IPS-11a (cell line): Measurements from ENCODE around the gene TGM1.
"Not testable (repeated sequence)": the region's sequence is repeated elsewhere in the genome, so short reads cannot be mapped to it uniquely, and the experiment has no call there.

Source experiments
- H3K4me3 ChIP-seq: one replicate; pipeline ENCODE4 v1.5.1; 2013; ENCODE audit warnings: low read depth, low read length, control low read depth

The TGM1 gene

GRCh38 chr14:24207625-24208024 lies 55.4 kb downstream of the TGM1 start:
- H3K4me3 ChIP-seq: no peak overlapping the region

GRCh38 chr14:24207104-24207551 lies 55.8 kb downstream of the TGM1 start:
- H3K4me3 ChIP-seq: no peak overlapping the region

GRCh38 chr14:24206260-24207103 lies 56.5 kb downstream of the TGM1 start:
- no peak overlapping the region for H3K4me3 ChIP-seq

- no peak overlapping the region for H3K4me3 ChIP-seq
Observed at GRCh38 chr14:24204163-24205146, 58.5 kb downstream of the TGM1 start.

- H3K4me3 ChIP-seq: not testable (repeated sequence)
Observed at GRCh38 chr14:24203249-24203886, 59.6 kb downstream of the TGM1 start.

- not testable (repeated sequence) for H3K4me3 ChIP-seq
Observed at GRCh38 chr14:24202538-24202937, 60.4 kb downstream of the TGM1 start.
